ENCODE results near the gene ACSF3. TPM values are rescaled to one million over a fixed set of nuclear protein-coding genes. Genes with fewer than 3 reads are reported as not detected.

ACSF3 gene
- total RNA-seq, 1 donor from 2014 or later, result 14.5 TPM

GRCh38 chr16:89130448-89130847 lies 36.8 kb downstream of the ACSF3 start:
- Histone ChIP-seq H3K36me3 (peaks cover 5% of the 10 kb centered on the region), H4K20me1 (ENCODE audit: low read depth) (no peaks in the 10 kb centered on the region), H3K9me3 (ENCODE audit: low read depth) (no peaks in the 10 kb centered on the region), H2AFZ (replicated peaks) (no peak overlapping the region), H3K4me3 (no peak overlapping the region), H3K4me2 (no peak overlapping the region), H3K4me1 (no peaks in the 10 kb centered on the region), H3F3A (ENCODE audit: low read depth) (no peaks in the 10 kb centered on the region), H3K27me3 (no peaks in the 10 kb centered on the region), H3K79me2 (ENCODE audit: low read depth) (no peaks in the 10 kb centered on the region), H3K9ac (no peak overlapping the region), H3K27ac (no peak overlapping the region)
- peaks cover 5% of the 10 kb centered on the region for H3K9me3 Mint-ChIP-seq
- no peak overlapping the region for H3K27ac Mint-ChIP-seq
- no peak overlapping the region for H3K4me3 Mint-ChIP-seq
- no peaks in the 10 kb centered on the region for H3K27me3 Mint-ChIP-seq (ENCODE audit: insufficient read depth, low read depth)
- no peak for DNase-seq (ENCODE audit: low spot score)
- TF ChIP-seq EZH2 (IDR thresholded peaks at IDR 0.05) (no peak), CTCF (IDR thresholded peaks at IDR 0.05) (no peak), EZH2phosphoT487 (IDR thresholded peaks at IDR 0.05) (no peak)
- no peaks in the 10 kb centered on the region for H3K4me1 Mint-ChIP-seq
- H3K36me3 Mint-ChIP-seq, result peaks cover 32% of the 10 kb centered on the region

- Histone ChIP-seq H4K20me1 (ENCODE audit: low read depth) (no peaks in the 10 kb centered on the region), H3K4me1 (no peaks in the 10 kb centered on the region)
- no peak overlapping the region for H3K27ac Mint-ChIP-seq
Observed at GRCh38 chr16:89131783-89132182, 38.1 kb downstream of the ACSF3 start.

DNA sequence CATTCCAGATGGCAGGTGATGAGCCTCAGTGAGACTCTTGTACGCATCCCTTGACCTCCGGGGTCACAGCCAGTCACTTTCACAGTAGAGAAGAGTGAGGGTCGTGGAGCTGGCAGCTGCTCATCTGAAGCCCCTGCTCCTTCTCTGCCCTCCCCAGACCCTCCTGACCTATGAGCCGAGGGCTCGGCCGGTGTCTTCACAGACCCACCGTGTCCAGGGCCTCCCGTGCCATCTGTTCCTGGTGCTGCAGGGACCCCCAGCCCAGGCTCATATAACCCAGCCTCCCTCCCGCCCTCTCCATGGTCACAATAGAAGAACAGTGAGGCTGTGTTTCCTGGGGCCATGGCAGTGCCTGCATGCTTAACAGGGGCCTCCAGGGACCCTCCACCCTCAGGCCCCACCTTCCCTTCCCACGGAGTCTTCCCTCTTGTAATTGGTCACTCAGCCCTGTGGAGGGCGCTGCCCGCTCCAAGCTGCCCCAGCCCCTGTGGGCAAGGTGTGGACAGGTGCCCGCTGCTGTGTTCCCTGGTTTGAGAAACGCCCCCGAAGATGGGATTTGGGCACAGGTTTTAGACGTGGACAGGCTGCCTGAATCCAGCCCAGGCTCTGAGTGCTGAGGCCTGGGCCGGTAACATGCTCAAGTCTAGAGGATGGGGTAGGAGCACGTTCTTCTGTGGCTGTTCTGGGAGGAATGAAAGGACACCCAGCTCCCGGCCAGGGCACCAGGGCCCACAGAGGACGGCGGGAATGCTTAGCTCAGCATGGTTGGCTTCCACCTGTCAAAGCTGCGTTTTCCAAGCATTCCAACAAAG lies 38.7 kb downstream of the ACSF3 start:
- H3K36me3 Mint-ChIP-seq, result peaks cover 28% of the 10 kb centered on the region
- no peak overlapping the region for H3K4me3 Mint-ChIP-seq

More at GRCh38 chr16:89131783-89132182, 38.1 kb downstream of the ACSF3 start:
- no peak overlapping the region for H2AFZ ChIP-seq (replicated peaks)
- H3K4me2 ChIP-seq, result no peak overlapping the region
- H3K9ac ChIP-seq, result no peak overlapping the region
- H3K36me3 ChIP-seq, result peaks cover 5% of the 10 kb centered on the region
- peaks cover 29% of the 10 kb centered on the region for H3K36me3 Mint-ChIP-seq
- H3K9me3 Mint-ChIP-seq, result no peaks in the 10 kb centered on the region
- H3K4me3 Mint-ChIP-seq, result no peak overlapping the region
- no peaks in the 10 kb centered on the region for H3K9me3 ChIP-seq (ENCODE audit: low read depth)
- no peaks in the 10 kb centered on the region for H3K27me3 ChIP-seq
- H3F3A ChIP-seq (ENCODE audit: low read depth), result no peaks in the 10 kb centered on the region
- no peaks in the 10 kb centered on the region for H3K4me1 Mint-ChIP-seq
- TF ChIP-seq EZH2phosphoT487 (IDR thresholded peaks at IDR 0.05) (no peak), EZH2 (IDR thresholded peaks at IDR 0.05) (no peak), CTCF (IDR thresholded peaks at IDR 0.05) (no peak)
- no peak for DNase-seq (ENCODE audit: low spot score)
- H3K4me3 ChIP-seq, result no peak overlapping the region
- no peaks in the 10 kb centered on the region for H3K79me2 ChIP-seq (ENCODE audit: low read depth)
- H3K27ac ChIP-seq, result no peak overlapping the region
- no peaks in the 10 kb centered on the region for H3K27me3 Mint-ChIP-seq (ENCODE audit: insufficient read depth, low read depth)

More for the DNA sequence above, 38.7 kb downstream of the ACSF3 start:
- no peaks in the 10 kb centered on the region for H3K79me2 ChIP-seq (ENCODE audit: low read depth)
- no peaks in the 10 kb centered on the region for H4K20me1 ChIP-seq (ENCODE audit: low read depth)
- H3K36me3 ChIP-seq, result peaks cover 5% of the 10 kb centered on the region
- H3K4me2 ChIP-seq, result no peak overlapping the region
- Mint-ChIP-seq H3K27me3 (ENCODE audit: insufficient read depth, low read depth) (no peaks in the 10 kb centered on the region), H3K9me3 (no peaks in the 10 kb centered on the region), H3K4me1 (no peaks in the 10 kb centered on the region), H3K27ac (no peak overlapping the region)
- no peak overlapping the region for H2AFZ ChIP-seq (replicated peaks)
- no peaks in the 10 kb centered on the region for H3K9me3 ChIP-seq (ENCODE audit: low read depth)
- no peaks in the 10 kb centered on the region for H3F3A ChIP-seq (ENCODE audit: low read depth)
- no peak overlapping the region for H3K4me3 ChIP-seq
- no peaks in the 10 kb centered on the region for H3K27me3 ChIP-seq
- no peak for DNase-seq (ENCODE audit: low spot score)
- no peak for TF ChIP-seq EZH2 (IDR thresholded peaks at IDR 0.05)
- no peak for TF ChIP-seq EZH2phosphoT487 (IDR thresholded peaks at IDR 0.05)
- peak; percentile 10 for TF ChIP-seq CTCF (IDR thresholded peaks at IDR 0.05)
- H3K27ac ChIP-seq, result no peak overlapping the region
- no peaks in the 10 kb centered on the region for H3K4me1 ChIP-seq
- H3K9ac ChIP-seq, result no peak overlapping the region

All from neural progenitor cell (in vitro differentiated cells).